Measurements from ENCODE around the gene NCOA7. TPM values are rescaled to one million over a fixed set of nuclear protein-coding genes. Genes with fewer than 3 reads are reported as not detected.

Gene NCOA7
- total RNA-seq, 1 experiment from 2014 or later: 51.0 TPM

DNA sequence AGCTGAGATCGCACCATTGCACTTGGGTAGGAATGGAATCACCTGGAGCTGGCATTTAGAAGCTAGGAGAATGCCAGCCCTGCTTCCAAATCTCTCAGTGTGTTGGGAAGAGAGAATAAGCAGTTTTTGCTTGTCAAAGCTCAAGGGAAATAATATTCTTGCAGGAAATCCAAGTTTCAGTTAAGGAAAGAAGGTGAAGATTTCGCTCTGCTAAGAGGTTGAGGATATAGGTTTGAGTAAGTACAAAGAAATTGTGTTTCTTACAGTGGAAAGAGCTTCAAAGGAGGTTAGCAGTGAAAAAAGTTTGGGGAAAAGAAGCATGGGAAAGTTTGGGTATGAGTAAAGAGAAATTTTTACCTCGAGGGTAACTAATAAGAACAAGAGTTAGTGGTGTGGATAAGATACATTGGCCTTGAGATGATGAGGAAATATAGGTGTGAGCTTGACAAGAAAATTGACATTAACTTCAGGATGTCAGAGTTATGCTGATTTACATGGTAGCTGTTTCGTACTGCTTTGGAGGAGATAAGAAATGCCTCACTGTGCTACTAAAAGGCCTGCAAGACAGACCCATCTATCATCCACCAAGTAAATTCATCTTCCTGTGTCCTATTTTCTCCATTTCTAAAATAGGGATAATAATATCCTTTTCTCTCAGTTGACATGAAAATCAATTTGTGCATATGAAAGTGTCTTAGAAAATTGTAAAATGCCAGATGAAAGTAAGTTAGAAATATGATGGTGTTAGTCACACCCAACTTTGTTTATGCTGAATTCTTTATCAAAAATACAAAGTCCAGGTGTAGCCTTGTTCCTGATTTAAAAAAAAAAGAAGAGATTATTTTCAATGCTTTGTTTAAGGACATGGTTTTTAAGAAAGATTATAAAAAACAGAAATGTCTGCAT, 153.0 kb downstream of the NCOA7 start:
- Histone ChIP-seq H3K79me2 (ENCODE audit: low read depth) (no peaks in the 10 kb centered on the region), H3F3A (ENCODE audit: insufficient read depth, low read depth) (peaks cover 64% of the 10 kb centered on the region), H3K36me3 (ENCODE audit: low read depth) (no peaks in the 10 kb centered on the region), H3K4me2 (peak overlapping the region; percentile 65), H4K20me1 (ENCODE audit: insufficient read depth) (no peaks in the 10 kb centered on the region), H3K27me3 (ENCODE audit: insufficient read depth, low read depth) (no peaks in the 10 kb centered on the region), H3K27ac (peak overlapping the region; percentile 98), H2AFZ (no peak overlapping the region), H3K4me1 (replicated peaks; ENCODE audit: insufficient read depth) (peaks cover 97% of the 10 kb centered on the region), H3K4me3 (no peak overlapping the region), H3K9me2 (ENCODE audit: insufficient read depth) (no peaks in the 10 kb centered on the region), H3K9me3 (ENCODE audit: insufficient read depth, low read depth) (no peaks in the 10 kb centered on the region)
- DNase-seq: peak in 1 of 2 experiments; percentile 23
- ChIA-PET CTCF (no interaction called here), POLR2A (ENCODE audit: unreplicated experiment) (interaction anchor here (0.5 to 0.6 kb wide), 2 partner anchors 21 to 22 kb away, joined by 3 to 6 read pairs; no protein-coding TSS in a partner anchor)
- intact Hi-C loops (cut with micrococcal nuclease; ENCODE audit: unreplicated experiment): loop anchor here (10.0 kb wide), 1 partner anchor 749 kb away; no protein-coding TSS in a partner anchor
- BruUV-seq (replicated peaks): no TSS peak
- TF ChIP-seq, protein P1, sequence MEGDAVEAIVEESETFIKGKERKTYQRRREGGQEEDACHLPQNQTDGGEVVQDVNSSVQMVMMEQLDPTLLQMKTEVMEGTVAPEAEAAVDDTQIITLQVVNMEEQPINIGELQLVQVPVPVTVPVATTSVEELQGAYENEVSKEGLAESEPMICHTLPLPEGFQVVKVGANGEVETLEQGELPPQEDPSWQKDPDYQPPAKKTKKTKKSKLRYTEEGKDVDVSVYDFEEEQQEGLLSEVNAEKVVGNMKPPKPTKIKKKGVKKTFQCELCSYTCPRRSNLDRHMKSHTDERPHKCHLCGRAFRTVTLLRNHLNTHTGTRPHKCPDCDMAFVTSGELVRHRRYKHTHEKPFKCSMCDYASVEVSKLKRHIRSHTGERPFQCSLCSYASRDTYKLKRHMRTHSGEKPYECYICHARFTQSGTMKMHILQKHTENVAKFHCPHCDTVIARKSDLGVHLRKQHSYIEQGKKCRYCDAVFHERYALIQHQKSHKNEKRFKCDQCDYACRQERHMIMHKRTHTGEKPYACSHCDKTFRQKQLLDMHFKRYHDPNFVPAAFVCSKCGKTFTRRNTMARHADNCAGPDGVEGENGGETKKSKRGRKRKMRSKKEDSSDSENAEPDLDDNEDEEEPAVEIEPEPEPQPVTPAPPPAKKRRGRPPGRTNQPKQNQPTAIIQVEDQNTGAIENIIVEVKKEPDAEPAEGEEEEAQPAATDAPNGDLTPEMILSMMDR (conservative IDR thresholded peaks at IDR 0.05): no peak
- no peak for TF ChIP-seq EZH2 (IDR thresholded peaks at IDR 0.05; ENCODE audit: low read depth)

DNA sequence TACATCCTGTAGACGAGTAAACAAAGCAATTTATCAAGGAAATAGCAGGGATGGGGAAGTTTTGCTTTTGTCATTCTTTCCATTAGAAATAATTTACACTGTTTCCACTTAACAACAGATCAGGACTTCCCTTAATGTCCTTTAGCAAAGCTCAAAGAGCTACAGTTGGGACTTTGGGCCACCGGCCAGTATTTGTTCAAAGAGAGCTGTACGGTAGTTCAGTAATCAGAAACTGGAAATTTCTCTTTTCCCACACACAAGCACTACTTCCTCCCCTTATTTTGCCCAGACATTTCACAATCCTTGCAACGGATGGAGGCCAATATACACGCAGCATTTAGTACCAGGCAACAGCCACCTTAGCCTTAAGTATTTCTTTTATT, 153.7 kb downstream of the NCOA7 start:
- CTCF ChIA-PET: no interaction called here
- Histone ChIP-seq H3K4me2 (peak overlapping the region; percentile 65; the same call in 1 of the 2 replicates), H3K4me1 (replicated peaks; ENCODE audit: insufficient read depth) (peaks cover 97% of the 10 kb centered on the region)

DNA sequence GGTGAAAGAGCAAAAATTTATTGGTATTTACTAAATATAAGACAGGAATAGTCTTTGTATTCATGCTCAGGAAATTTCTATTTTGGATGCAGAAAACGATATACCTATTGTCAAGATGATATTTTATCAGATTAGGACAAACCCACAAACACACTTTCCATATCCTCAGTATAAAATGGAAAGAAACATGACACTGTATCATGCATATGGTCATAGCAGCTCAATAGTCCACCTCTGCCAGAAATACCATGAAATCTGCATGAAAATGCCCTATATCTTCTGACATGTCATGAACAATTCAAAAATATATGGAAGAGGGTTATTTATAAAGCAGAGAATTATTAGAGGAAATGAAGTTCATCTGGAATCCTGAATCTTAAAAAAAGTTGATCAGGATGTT, 154.1 kb downstream of the NCOA7 start:
- Histone ChIP-seq H3K36me3 (ENCODE audit: low read depth) (no peaks in the 10 kb centered on the region), H3K27ac (peak overlapping the region; percentile 98), H3K27me3 (ENCODE audit: insufficient read depth, low read depth) (no peaks in the 10 kb centered on the region), H3F3A (ENCODE audit: insufficient read depth, low read depth) (peaks cover 57% of the 10 kb centered on the region), H3K4me1 (replicated peaks; ENCODE audit: insufficient read depth) (peaks cover 92% of the 10 kb centered on the region), H4K20me1 (ENCODE audit: insufficient read depth) (no peaks in the 10 kb centered on the region), H3K9me3 (ENCODE audit: insufficient read depth, low read depth) (no peaks in the 10 kb centered on the region), H3K4me3 (no peak overlapping the region), H2AFZ (no peak overlapping the region), H3K4me2 (peak overlapping the region; percentile 65), H3K79me2 (ENCODE audit: low read depth) (no peaks in the 10 kb centered on the region), H3K9me2 (ENCODE audit: insufficient read depth) (no peaks in the 10 kb centered on the region)
- intact Hi-C loops (cut with micrococcal nuclease; ENCODE audit: unreplicated experiment): loop anchor here (10.0 kb wide), 1 partner anchor 750 kb away; no protein-coding TSS in a partner anchor
- CTCF ChIA-PET: no interaction called here
- DNase-seq: no peak
- no peak for TF ChIP-seq EZH2 (IDR thresholded peaks at IDR 0.05; ENCODE audit: low read depth)
- TF ChIP-seq, protein P1 (conservative IDR thresholded peaks at IDR 0.05): no peak
- POLR2A ChIA-PET (ENCODE audit: unreplicated experiment): interaction anchor here (0.5 to 0.6 kb wide), 2 partner anchors 21 to 41 kb away, joined by 3 read pairs; no protein-coding TSS in a partner anchor
- no TSS peak for BruUV-seq (replicated peaks)

More for the DNA sequence above, 153.7 kb downstream of the NCOA7 start:
- peaks cover 62% of the 10 kb centered on the region for H3F3A ChIP-seq (ENCODE audit: insufficient read depth, low read depth)
- no peaks in the 10 kb centered on the region for H3K27me3 ChIP-seq (ENCODE audit: insufficient read depth, low read depth)
- H2AFZ ChIP-seq: no peak overlapping the region
- H3K36me3 ChIP-seq (ENCODE audit: low read depth): no peaks in the 10 kb centered on the region
- no peak overlapping the region for H3K4me3 ChIP-seq
- DNase-seq: peak; percentile 19 to 36
- TF ChIP-seq, protein P1 (conservative IDR thresholded peaks at IDR 0.05): no peak
- no peak for TF ChIP-seq EZH2 (IDR thresholded peaks at IDR 0.05; ENCODE audit: low read depth)
- no TSS peak for BruUV-seq (replicated peaks)
- H3K79me2 ChIP-seq (ENCODE audit: low read depth): no peaks in the 10 kb centered on the region
- no peaks in the 10 kb centered on the region for H4K20me1 ChIP-seq (ENCODE audit: insufficient read depth)
- POLR2A ChIA-PET (ENCODE audit: unreplicated experiment): interaction anchor here (0.6 kb wide), 1 partner anchor 21 kb away, joined by 6 read pairs; no protein-coding TSS in a partner anchor
- intact Hi-C loops (cut with micrococcal nuclease; ENCODE audit: unreplicated experiment): loop anchor here (10.0 kb wide), 1 partner anchor 750 kb away; no protein-coding TSS in a partner anchor
- H3K9me2 ChIP-seq (ENCODE audit: insufficient read depth): no peaks in the 10 kb centered on the region
- H3K27ac ChIP-seq: peak overlapping the region; percentile 98
- H3K9me3 ChIP-seq (ENCODE audit: insufficient read depth, low read depth): no peaks in the 10 kb centered on the region

Measured in PC-9 (cell line).